Ishikawa (cell line): ENCODE measurements around the gene RNF223.

Source experiments
- EGR1 ChIP-seq: IDR thresholded peaks from 2 replicates; pipeline ENCODE4 v1.6.1; 2012
- EP300 ChIP-seq: IDR thresholded peaks from 2 replicates; pipeline ENCODE4 v1.6.1; 2012; ENCODE audit warnings: borderline replicate concordance
- FOXM1 ChIP-seq: IDR thresholded peaks from 2 replicates; pipeline ENCODE4 v1.6.1; 2012; ENCODE audit warnings: low read depth, borderline replicate concordance
- NFIC ChIP-seq: IDR thresholded peaks from 2 replicates; pipeline ENCODE4 v1.6.1; 2012
- TAF1 ChIP-seq: IDR thresholded peaks from 2 replicates; pipeline ENCODE4 v1.6.1; 2012; ENCODE audit warnings: low read depth, mild to moderate bottlenecking
- TEAD4 ChIP-seq: IDR thresholded peaks from 2 replicates; pipeline ENCODE4 v1.6.1; 2012
- ZBTB7A ChIP-seq: IDR thresholded peaks from 2 replicates; pipeline ENCODE4 v1.6.1; 2012; ENCODE audit warnings: low read depth
- TF ChIP-seq, protein P1 (sequence below): IDR thresholded peaks from 2 replicates; pipeline ENCODE4 v1.6.1; 2012; ENCODE audit warnings: low read depth, mild to moderate bottlenecking

DNA sequence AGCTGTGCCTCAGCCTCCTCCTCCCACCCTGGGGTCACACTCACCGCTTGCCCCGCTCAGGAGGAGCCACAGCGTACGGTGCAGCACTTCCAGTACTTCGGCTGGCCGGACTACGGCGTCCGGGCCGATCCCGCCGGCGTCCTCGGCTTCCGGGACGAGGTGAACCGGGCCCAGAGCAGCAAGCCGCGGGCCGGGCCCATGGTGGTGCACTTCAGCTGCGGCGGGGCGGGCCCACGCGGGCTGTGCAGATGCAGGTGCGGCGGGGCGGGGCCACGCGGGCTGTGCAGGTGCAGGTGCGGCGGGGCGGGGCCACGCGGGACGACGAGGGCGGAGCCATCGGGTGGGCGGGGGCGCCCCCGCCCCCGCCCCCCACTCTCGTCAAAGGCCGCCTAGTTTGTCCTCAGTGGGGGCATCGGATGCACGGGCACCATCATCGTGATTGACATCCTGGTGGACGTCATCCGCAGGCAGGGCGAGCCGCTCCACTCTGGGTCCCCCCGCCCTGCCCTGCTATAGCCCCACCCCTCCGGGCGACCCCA lies 5.5 kb downstream of the RNF223 start:
- TF ChIP-seq, protein P1, sequence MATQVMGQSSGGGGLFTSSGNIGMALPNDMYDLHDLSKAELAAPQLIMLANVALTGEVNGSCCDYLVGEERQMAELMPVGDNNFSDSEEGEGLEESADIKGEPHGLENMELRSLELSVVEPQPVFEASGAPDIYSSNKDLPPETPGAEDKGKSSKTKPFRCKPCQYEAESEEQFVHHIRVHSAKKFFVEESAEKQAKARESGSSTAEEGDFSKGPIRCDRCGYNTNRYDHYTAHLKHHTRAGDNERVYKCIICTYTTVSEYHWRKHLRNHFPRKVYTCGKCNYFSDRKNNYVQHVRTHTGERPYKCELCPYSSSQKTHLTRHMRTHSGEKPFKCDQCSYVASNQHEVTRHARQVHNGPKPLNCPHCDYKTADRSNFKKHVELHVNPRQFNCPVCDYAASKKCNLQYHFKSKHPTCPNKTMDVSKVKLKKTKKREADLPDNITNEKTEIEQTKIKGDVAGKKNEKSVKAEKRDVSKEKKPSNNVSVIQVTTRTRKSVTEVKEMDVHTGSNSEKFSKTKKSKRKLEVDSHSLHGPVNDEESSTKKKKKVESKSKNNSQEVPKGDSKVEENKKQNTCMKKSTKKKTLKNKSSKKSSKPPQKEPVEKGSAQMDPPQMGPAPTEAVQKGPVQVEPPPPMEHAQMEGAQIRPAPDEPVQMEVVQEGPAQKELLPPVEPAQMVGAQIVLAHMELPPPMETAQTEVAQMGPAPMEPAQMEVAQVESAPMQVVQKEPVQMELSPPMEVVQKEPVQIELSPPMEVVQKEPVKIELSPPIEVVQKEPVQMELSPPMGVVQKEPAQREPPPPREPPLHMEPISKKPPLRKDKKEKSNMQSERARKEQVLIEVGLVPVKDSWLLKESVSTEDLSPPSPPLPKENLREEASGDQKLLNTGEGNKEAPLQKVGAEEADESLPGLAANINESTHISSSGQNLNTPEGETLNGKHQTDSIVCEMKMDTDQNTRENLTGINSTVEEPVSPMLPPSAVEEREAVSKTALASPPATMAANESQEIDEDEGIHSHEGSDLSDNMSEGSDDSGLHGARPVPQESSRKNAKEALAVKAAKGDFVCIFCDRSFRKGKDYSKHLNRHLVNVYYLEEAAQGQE = no peak
- TF ChIP-seq EP300 = no peak
- no peak for TF ChIP-seq FOXM1
- TF ChIP-seq ZBTB7A = no peak; the same call in none of the 2 replicates
- no peak for TF ChIP-seq TAF1
- no peak for TF ChIP-seq EGR1
- no peak for TF ChIP-seq NFIC
- no peak for TF ChIP-seq TEAD4
